ENCODE results near the gene IFNL4.
"Not testable (repeated sequence)": the region's sequence is repeated elsewhere in the genome, so short reads cannot be mapped to it uniquely, and the experiment has no call there.

Gene IFNL4

DNA sequence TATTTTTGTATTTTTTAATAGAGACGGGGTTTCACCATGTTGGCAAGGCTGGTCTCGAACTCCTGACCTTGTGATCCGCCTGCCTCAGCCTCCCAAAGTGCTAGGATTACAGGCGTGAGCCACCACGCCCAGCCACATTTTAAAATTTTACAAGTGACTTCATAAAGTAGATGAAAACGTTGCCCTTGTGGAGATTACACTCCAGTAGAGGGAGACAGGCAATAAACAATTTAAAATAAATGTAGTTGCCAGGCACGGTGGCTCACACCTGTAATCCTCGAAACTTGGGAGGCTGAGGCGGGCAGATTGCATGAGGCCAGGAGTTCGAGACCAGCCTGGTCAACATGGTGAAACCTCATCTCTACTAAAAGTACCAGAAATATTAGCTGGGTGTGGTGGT lies 29.5 kb downstream of the IFNL4 start:
- not testable (repeated sequence) for FAIRE-seq

DNA sequence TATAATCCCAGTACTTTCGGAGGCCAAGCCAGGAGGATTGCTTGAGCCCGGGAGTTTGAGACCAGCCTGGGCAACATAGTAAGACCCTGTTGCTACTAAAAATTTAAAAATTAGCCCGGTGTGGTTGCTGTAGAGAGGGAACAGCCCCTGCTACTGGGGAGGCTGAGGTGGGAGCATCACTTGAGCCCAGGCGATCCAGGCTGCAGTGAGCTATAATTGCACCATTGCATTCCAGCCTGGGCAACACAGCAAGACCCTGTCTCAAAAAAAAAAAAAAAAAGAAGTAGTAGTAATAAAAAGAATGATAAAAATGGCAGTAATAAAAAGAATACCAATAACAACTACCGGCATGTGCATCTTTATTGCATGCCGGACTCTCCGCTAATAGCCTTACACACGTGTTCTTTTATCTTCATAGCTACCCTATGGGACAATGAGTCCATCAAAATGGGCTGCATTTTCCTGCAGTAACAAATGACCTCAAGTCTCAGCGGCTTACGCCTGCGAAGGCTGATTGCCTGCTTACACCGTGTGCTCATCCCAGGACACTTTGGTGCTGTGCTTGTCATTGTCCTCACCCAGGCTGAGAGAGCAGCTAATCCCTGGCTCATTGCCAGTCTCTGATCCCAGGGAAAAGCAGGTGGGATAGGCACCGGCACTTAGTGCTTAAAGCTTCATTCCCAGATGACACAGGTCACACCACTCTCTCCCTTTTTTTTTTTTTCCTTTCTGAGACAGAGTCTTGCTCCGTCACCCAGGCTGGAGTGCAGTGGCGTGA lies 30.2 kb downstream of the IFNL4 start:
- FAIRE-seq: no peak

DNA sequence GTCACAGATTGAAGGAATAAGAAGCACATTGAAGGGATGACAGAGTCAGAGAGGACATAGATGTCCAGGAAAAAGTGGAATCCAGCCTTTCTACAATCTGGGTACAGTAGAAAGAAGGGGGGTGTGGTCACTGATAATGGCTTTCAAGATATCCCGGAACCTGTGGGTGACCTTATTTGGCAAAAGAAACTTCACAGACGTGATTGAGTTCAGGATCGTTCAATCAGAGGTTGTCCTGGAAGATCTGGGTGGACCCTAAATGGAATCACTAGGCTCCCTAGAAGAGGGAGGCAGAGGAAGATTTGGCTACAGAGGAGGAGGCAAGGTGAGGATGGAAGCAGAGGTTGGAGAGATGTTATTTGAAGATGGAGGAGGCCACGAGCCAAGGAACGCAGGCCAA lies 31.6 kb downstream of the IFNL4 start:
- FAIRE-seq: no peak

DNA sequence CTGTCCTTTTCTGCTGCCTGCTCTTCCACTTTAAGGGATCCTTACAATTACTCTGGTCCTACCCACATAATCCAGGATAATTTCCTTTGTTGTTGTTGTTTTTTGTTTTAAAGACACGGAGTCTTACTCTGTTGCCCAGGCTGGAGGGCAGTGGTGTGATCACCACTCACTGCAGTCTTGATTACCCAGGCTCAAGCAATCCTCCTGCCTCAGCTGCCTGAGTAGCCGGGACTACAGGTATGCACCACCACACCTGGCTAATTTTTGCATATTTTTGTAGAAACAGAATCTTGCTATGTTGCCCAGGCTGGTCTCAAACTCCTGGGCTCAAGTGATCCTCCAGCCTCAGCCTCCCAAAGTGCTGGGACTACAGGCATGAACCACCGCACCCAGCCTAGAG lies 33.3 kb downstream of the IFNL4 start:
- FAIRE-seq: not testable (repeated sequence)

DNA sequence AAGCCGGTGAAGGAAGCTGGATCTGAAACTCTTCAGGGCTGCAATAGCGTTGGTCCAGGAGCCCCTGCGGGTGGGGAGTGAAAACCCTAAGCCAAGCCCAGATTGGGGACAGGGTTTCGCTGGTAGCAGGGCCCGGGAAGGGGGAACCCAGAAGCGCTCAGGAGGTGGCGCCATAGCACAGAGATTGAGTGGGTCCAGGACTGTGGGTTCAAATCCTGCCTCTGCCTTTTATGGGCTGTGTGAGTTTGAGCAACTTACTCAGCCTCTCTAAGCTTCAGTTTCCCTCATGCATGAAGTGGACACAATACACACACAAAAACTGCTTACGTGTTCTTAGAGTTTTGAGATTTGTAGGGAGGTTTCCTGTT lies 36.3 kb downstream of the IFNL4 start:
- FAIRE-seq: no peak

DNA sequence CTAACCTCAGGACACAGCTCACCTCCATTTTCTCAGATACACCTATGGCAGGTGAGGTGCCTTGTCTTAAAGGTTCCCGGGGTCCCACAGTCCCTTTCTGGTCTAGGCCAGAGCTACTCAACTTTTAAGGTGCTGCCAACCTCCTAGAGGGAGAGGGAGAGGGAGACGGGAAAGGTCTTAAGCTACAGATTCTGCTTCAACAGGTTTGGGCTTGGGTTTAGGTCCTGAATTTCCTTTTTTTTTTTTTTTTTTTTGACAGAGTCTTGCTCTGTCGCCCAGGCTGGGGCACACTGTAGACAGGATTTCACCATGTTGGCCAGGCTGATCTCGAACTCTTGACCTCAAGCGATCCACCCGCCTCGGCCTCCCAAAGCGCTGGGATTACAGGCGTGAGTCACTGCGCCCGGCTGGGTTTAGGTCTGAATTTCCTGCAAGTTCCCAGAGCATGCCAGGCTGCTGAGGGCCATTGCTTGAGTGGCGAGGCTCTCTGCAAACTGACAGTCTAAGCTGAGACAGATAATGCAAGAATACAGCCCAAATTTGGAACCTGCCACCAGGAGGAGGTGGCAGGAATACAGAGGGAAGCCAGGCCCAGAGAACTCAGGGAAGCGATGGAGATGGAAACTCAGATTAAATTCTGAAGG lies 36.8 kb downstream of the IFNL4 start:
- no peak for FAIRE-seq

DNA sequence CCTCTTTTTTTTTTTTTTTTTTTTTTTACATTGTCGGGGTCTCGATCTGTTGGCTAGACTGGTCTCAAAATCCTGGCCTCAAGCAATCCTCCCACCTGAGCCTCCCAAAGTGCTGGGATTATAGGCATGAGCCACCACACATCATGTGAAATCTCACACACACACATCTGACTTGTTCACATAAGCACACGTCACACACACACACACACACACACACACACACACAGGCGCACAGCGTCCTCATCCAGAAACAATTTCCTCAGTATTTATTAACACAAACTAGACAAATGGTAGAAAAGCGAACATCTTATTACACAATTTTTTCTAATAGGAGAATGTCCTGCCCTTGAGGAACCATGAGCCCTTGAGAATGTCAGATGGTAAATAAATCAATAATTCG lies 39.5 kb downstream of the IFNL4 start:
- no peak for FAIRE-seq

DNA sequence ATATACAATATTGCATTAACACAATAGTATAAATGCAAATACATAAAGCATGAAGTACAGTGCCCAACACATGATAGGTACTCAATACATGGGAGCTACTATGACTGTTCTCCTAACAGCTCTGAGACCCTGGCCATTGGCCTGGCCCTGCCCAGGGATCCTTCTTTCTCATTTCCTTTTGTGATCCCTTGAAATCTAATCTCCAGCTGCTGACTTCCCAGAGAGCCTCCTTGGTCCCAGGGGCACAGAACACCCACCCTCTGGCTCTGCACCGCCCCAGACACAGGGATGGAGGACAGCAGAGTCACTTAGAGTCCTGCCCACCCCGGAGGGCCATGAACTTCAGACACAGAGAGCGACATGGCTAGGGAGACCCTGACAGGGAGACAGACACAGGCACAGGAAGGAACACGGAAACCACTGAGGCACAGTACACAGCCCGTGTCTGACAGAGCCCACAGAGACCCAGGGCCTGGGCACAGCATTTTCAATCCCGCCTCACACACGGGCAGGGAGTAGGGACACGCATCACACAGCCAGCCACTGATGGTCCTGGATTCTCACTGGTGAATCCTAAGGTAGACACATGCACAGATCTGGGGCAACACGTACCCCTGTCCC lies 40.4 kb downstream of the IFNL4 start:
- FAIRE-seq: no peak

DNA sequence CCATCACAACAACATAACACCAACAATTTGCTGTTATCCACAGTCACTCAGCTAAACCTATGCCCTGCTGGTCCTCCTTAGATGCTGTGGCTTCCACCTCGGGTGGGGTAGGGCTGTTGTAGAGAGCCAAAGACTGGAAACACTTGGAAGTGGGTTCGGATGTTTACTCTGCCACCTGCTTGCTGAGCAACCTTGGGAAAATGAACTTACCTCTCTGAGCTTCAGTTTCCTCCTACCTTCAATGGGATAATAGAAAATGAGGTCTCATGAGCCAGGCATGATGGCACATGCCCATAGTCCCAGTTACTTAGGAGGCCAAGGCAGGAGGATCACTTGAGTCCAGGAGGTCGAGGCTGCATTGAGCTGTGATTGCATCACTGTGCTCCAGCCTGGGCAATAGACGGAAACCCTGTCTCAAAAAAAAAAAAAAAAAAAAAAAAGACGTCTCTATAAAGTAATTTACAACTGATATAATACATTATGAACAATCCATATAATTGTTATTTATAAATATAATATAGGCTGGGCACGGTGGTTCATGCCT lies 41.3 kb downstream of the IFNL4 start:
- no peak for FAIRE-seq

DNA sequence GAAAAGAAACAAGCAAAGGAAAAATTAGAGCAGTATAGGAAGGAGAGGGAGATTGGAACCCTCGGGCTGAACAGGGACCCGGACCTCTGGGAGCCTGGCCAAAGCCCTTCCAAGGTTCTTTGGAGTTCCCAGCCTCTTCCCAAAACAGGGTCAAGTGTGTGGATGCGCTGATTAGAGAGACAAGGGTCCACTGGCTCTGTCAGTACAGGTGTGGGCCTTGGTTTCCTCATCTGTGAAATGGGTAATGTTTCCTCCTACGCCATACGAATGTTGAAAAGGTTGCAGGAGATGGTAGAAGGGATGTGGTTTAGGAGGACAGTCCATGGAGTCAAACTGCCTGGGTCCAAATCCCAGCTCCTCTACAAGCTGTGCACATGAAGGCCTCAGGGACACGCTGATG lies 42.5 kb downstream of the IFNL4 start:
- no peak for FAIRE-seq

DNA sequence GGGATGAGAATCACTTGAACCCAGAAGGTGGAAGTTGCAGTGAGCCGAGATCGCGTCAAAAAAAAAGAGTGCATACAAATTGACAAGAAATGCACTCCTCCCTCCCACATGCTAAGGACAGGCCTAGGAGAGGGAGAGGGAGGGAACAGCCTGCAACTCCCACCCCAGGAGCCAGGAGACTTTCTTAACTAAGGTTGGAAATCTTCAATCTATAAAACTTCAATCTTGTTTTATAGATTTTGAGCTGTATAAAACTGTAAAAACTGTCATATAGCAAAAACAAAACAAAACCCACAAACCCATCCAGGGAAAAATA lies 43.2 kb downstream of the IFNL4 start:
- FAIRE-seq: no peak

DNA sequence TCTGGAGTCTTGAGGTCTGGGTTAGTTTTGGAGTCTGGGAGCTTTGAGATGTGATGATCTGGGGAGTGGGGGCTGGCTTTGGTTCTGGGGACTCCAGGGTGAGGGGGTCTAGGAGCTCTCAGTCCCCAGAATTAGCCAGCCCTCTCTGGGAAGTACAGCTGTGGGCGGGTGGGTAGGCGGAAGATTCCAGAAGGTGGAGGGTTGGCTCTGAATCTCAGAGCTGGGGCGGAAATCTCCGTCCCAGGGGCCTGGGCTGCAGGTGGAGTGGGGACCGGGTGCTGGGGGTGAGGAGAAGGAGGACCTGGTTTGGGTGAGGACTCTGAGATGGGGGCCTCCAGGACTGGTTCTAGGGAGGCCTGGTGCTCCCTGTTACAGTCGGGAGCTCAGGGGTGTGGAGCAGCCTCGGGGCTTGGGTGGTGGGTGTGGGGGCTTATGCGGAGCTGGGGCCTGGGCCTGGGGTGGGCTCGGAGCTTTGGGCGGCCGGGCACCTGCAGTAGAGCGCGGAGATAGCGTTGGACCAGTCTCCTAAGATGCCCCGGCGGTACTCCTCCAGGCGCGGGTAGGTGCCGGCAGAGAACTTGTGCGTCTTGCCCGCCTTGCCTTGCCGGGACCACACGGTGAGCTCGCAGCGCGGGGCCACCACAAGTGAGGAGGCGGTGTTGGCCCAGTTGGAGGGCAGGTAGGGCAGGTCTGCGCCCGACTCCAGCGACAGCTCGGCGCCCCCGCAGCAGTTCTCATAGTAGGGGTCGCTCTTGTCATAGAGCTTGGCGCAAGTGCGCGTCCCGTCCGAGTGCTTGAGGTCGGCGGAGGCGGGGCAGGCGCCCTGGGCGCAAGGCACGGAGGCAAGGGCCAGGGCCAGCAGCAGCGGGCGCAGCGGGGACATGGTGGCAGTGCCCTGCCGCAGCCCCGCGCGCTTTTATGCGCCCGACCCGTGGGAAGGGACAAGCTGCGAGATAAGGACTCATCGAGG lies 45.0 kb downstream of the IFNL4 start, which contains the start of gene SYCN:
SYCN (minus strand) TSS at position 892 of the 970 bp plus-strand sequence; CDS start at position 883, 9 bp downstream.
- no peak for FAIRE-seq

DNA sequence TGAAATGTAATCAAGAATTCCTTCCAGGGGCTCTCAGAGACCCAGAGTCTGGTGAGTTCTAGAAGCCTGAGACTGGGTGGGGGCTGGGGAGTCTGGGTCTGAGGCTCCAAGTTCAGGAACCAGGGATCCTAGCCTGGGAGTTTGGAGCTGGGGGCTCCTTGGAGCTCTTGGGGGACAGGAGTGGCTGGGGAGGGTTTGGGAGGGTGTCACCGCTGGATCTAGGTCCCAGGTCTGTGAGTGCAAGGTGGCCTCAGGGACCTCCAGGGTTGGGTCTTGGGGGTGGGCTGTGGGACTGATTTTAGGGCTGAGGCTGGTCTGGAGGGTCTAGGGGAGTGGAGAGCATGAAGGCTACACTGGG lies 45.7 kb downstream of the IFNL4 start:
- no peak for FAIRE-seq

DNA sequence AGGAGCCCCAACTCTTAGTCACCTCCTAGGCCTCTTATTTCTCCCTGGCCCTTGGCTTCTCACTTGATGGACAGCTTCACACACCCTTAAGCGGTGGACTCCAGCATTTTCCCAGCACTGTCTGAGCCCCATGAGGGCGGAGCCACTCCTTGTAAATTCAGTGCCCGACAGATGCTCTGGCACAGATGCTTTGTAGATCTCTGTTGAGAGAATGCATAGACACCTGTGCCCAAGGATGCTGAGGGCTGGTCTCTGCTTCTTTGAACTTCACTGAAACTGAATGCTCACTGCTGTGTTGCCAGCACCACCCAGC lies 47.9 kb downstream of the IFNL4 start:
- FAIRE-seq: no peak

DNA sequence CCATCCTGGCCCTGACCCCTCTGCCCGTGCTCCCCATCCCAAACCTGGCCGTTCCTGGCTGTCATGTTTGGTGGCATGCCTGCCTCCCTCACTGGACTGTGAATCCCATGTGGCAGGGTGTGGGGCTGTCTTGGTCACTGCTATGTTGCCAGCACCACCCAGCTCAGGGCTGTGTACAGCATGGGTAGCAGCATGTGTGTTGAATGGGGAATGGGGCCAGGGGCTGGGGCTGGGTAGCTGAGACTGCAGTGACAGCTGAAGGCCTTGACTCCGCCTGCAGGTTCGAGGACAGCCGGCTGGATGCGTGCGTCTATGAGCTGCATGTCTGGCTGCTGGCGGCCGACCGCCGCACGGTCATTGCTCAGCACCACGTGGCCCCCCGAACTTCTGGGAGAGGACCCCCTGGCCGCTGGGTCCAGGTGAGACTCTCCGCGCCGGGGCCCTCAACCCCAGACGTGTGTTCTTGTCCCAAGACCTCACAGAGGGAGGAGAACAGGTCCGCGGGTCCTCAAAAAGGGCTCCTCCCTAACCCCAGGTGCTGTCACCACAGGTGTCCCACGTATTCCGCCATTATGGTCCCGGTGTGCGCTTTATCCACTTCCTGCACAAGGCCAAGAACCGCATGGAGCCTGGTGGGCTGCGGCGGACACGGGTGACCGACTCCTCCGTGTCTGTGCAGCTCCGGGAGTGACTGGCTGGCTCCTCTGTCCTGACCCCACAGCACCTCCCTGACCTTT lies 48.4 kb downstream of the IFNL4 start:
- no peak for FAIRE-seq

DNA sequence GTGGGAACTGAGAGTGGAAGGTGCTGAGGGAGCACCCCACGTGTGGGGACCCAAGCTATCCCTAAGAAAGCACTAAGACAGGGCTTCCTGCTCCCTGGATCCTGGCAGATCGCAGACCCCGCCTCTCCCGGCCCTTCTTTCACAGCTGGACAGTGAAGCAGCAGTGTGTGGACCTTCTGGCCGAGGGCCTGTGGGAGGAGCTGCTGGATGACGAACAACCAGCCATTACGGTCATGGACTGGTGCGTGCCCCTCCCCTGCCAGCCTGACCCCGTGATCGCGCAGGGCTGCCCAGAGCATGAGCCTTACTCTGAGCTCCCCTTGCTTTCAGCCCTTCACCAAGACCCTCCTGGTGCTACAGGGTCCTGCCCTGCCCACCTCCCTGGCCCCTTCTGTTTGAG lies 49.6 kb downstream of the IFNL4 start:
- no peak for FAIRE-seq

DNA sequence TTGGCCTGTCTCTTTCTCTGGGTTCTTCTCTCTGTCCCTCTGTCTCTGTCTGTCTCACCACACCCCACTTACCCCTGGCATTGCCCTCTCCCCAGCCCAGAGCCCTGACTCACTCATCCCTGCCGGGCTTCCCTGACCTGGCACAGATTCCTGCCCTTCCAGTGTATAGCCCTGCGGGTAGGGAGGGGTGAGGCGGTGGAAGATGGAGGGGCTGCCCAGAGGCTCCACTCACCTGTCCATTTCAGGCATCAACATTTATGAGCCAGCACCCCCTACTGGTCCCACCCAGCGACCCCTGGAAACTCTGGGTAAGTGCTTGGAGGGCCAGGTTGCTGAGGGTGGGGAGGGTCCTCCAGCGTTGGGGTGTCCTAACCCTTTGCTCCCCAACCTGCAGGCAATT lies 50.8 kb downstream of the IFNL4 start:
- no peak for FAIRE-seq

DNA sequence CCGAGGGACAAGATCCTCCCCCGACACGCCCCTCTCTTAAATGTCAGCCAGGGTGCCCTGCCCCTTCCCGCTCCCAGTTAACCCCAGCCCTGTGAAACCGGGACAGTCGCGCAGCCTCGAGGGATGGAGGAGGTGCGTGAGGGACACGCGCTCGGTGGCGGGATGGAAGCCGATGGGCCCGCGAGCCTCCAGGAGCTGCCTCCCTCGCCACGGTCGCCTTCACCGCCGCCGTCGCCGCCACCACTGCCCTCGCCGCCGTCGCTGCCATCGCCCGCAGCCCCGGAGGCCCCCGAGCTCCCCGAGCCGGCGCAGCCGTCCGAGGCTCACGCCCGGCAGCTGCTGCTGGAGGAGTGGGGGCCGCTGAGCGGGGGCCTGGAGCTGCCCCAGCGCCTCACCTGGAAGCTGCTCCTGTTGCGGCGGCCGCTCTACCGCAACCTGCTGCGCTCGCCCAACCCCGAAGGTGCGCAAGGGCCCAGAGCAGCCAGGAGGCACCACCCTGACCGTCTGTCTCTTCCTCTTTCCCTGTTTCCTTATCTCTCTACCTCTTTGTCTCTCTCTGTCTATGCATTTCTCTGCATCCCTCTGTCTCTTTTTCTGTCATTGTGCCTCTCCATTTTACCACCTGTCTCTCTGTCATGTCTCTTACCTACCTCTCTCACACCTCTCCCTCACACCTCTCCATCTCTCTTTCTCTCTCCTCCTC lies 51.6 kb downstream of the IFNL4 start, which contains the start of gene NCCRP1:
NCCRP1 (plus strand) TSS at position 105 of the 703 bp plus-strand sequence; CDS start at position 124, 19 bp downstream.
- no peak for FAIRE-seq

DNA sequence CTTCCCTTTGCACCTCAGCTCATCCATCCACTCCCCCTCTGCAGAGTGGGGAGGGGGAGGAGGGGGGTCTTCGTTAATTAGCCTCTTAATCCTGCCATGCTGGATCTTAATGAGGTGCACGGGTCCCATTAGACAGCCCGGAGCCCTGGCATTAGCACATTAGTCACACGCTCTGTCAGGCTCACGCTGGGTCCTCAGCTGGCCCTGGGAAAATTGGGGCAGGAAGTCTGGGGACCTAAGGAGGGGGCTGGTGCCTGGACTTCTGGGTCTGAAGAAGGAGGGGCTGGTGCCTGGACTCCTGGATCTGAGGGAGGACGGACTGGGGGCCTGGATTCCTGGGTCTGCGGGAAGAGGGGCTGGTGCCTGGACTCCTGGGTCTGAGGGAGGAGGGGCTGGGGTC lies 52.3 kb downstream of the IFNL4 start:
- no peak for FAIRE-seq
